SK-N-SH (cell line): ENCODE data around the gene IFNL1.

ENCODE experiments used
- CTCF ChIP-seq: fragments of 200-600 bp; sonication (generic); IDR thresholded peaks from 2 replicates; pipeline ENCODE4 v1.6.1; 2017; ENCODE audit warnings: antibody characterized with exemption, mild to moderate bottlenecking, moderate library complexity
- GABPA ChIP-seq: IDR thresholded peaks from 2 replicates; pipeline ENCODE4 v1.4.0; 2012; ENCODE audit warnings: low read depth, mild to moderate bottlenecking
- NRF1 ChIP-seq: IDR thresholded peaks from 2 replicates; pipeline ENCODE4 v1.6.1; 2012; ENCODE audit warnings: low read depth, mild to moderate bottlenecking, low read length
- RAD21 ChIP-seq: IDR thresholded peaks from 2 replicates; pipeline ENCODE4 v1.6.1; 2012; ENCODE audit warnings: mild to moderate bottlenecking, low read length
- ZBTB33 ChIP-seq: IDR thresholded peaks from 2 replicates; pipeline ENCODE4 v1.4.0; 2012; ENCODE audit warnings: low read depth, borderline replicate concordance
- TF ChIP-seq, protein P1 (sequence below): fragments of 150-350 bp; IDR thresholded peaks from 2 replicates; pipeline ENCODE4 v1.6.1; 2017; ENCODE audit warnings: antibody characterized with exemption, low read length, low read depth, borderline replicate concordance

DNA sequence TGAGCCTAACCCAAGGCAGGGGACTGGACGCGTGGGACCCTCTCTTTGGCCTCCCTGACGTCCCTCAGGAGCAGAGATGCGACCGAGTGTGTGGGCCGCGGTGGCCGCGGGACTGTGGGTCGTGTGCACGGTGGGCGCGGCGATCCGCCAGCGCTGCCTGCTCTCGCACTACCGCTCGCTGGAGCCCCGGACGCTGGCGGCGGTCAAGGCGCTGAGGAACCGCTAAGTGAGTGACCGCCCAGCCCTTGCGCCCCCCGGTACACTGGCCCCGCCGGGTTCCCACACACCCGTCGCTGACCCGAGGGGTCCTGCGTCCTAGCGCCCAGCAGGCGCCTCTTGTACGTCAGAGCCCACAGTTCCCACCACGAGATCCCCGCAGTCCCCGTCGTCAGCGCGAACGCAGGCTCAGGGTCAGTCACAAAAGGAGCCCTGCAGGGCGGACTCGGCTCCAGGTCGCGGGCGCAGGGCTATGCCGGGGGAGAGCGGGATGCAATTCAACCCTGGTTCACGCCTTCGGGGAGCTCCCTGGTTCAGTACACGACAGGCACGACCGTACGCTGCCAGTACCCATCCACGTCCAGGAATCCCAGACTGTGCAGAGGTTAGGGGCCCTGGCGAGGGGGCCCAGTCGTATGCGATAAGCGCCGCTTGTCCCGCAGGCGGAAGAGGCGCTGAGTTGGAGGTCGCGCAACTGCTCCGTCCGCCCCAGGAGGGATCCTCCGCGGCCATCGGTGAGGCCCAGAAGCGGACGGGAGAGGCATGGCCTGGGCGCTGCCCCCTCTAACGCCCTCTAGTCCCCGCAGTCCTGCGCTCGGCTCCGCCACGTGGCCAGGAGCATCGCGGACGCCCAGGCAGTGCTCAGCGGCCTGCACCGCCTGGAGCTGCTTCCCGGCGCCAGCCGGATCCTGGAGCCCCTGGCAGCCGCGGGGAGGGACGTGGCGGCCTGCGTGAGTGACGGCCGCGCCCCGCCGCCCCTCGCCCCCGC, 31.6 kb upstream of the IFNL1 start:
- TF ChIP-seq RAD21 (no peak), CTCF (no peak), ZBTB33 (no peak), NRF1 (no peak), GABPA (no peak)
- TF ChIP-seq, protein P1, sequence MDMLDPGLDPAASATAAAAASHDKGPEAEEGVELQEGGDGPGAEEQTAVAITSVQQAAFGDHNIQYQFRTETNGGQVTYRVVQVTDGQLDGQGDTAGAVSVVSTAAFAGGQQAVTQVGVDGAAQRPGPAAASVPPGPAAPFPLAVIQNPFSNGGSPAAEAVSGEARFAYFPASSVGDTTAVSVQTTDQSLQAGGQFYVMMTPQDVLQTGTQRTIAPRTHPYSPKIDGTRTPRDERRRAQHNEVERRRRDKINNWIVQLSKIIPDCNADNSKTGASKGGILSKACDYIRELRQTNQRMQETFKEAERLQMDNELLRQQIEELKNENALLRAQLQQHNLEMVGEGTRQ = no peak
